ENCODE results near the gene TOX2.

Gene TOX2

GRCh38 chr20:44085616-44086434 lies 171.2 kb downstream of the TOX2 start:
- no peak for DNase-seq

DNA sequence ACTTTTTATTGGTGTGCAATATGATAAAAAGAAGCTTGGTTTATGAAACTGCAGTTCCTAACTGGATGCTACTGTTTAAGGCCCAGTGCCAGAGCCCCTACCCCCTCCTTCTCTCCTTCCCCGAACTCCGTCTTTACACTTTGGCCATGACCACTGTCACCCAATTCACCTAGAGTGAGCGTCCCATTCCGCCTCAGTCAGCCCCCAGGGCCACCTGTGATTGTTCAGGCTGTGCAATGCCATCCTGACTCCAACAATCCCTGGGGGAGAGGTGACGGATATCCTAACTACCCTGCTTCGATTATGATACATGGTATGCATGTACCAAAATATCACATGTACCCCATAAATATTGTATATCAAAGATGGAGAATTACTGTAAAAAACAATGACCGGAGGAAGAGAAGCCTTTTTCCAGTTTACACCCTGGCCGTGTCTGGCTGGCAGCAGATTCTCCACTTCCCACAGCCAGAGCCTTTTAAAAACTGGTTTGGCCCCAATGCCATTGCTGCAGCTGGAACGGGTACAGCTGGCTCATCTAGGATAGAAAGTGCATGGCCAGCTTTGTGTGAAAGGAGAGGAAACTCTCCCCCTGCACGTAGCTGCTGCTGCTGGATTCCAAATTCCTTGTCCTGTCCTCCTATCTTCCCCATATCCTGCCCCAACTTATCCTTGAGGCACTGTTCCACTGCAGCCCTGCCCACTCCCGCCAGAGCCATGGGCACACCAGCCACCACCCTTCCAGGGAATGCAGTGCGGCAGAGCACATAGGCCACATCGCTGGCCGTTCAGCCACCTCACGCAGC lies 172.6 kb downstream of the TOX2 start:
- DNase-seq = no peak

DNA sequence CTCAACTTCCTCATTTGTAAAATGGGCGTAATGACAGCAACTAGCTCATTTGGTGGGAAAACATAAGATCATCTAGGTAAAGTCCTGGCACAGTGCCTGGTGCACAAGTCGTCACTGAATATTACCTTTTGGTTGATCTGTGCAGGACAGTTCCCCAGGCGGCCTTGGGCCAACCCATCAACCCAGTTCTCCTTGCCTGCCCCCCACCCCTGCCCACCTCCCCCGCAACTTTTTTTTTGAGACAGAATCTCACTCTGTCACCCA lies 173.1 kb downstream of the TOX2 start:
- no peak for DNase-seq

DNA sequence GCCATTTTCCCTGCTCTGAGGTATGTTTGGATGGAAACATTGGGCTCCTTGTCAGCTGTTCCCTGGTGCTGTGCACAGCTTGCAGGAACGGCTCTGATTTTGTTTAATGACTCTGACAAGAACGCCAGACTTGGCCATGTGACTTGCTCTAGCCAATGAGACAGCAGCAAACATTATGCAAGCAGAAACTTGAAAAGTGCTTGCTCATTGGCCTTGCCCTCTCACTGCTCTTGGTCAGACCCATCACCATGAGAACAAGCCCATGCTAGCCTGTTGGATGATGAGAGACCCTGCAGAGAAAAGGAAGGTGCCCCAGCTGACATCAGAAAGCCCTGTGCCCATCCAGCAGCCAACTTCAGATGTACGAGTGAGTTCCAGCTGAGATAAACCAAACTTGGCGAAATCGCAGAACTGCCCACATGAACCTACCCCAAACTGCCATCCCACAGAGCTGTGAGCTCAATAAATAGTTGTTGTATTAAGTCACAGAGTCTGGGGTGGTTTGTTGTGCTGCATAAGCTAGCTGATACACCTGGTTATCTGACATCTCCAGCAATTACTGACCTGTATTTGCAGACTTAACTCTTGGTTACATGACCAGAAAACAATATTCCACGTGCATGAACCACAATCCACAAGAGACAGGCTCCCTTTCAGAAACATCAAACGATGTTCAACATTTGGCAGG lies 175.5 kb downstream of the TOX2 start:
- no peak for DNase-seq

GRCh38 chr20:44091026-44091425 lies 176.4 kb downstream of the TOX2 start:
- no peak for DNase-seq

DNA sequence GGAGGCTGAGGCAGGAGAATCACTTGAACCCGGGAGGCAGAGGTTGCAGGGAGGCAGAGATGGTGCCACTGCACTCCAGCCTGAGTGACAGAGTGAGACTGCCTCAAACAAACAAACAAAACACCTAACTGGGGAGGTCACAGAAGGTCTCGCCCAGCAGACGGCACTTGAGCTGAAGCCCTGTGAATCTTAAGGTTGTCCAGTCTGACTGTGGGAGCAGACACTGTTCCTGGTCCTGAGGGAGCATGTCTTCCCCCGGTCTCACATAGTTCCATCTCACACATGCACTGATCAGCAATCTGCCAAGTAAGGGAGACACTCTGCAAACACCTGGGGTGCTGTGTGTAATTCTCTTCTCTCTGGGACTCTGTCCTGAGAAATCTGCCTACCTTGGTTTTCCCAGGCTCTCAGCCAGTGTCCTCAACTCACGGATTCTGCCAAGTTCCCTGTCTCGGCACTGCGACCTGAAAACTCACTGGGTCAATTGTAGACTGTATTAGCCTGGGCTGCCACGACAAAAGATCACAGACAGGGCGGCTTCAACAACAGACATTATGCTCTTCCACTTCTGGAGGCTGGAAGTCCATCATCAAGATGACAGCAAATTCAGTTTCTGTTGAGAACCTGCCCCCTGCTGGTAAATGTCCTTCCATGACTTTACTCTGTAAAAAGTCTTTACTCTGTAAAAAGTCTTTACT lies 178.0 kb downstream of the TOX2 start:
- DNase-seq = no peak

DNA sequence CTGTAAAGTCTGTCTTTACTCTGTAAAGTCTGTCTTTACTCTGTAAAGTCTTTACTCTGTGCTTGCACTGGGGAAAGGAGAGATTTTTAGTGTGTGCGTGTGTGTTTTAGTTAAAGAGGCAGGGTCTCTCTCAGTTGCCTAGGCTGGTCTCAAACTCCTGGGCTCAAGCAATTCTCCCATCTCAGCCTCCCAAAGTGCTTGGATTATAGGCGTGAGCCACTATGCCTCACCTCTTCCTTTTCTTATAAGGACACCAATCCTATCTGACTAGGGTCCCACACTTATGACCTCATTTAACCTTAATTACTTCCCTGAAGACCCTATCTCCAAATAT lies 178.6 kb downstream of the TOX2 start:
- DNase-seq = no peak

DNA sequence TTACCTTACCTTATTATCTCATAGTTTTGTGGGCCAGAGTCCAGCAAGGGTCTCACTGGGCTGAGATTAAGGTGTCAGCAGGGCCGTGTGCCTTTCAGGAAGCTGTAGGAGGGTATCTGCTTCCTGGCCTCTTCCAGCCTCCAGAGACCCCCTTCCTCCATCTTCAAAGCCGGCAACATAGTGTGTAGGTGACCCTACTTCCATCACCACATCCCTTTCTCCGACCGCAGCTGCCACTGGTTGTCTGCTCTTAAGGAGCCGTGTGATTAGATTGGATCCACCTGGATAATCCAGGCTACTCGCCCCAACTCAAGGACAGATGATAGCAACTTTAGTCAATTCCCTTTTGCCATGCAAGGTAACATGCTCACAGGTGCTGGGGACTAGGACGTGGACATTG lies 181.2 kb downstream of the TOX2 start:
- DNase-seq = no peak

GRCh38 chr20:44097521-44098255 lies 183.0 kb downstream of the TOX2 start:
- no peak for DNase-seq

- DNase-seq = no peak
Observed at GRCh38 chr20:44098256-44098630, 183.6 kb downstream of the TOX2 start.

- no peak for DNase-seq
Observed at GRCh38 chr20:44098657-44099056, 184.0 kb downstream of the TOX2 start.

DNA sequence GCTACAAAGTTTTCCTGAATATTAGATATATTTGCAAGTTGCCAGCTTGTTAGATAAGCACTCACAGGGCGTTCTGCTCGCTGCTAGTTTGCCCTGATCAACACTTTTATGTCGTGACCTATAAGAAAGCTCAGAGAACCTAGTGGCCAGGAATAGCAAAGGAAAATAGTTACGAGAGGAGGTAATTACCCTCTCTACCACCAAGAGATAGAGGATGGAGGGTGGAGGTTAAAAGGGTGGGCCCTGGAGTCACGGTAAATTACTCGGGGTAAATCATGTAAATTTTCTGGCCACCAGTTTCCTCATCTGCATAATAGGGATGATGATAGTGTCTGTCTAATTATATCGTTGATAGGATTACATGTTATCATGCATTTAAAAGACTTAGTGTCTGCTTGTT lies 185.2 kb downstream of the TOX2 start:
- no peak for DNase-seq

GRCh38 chr20:44102582-44102981 lies 187.9 kb downstream of the TOX2 start:
- no peak for DNase-seq

GRCh38 chr20:44104798-44105517 lies 190.3 kb downstream of the TOX2 start:
- no peak for DNase-seq

DNA sequence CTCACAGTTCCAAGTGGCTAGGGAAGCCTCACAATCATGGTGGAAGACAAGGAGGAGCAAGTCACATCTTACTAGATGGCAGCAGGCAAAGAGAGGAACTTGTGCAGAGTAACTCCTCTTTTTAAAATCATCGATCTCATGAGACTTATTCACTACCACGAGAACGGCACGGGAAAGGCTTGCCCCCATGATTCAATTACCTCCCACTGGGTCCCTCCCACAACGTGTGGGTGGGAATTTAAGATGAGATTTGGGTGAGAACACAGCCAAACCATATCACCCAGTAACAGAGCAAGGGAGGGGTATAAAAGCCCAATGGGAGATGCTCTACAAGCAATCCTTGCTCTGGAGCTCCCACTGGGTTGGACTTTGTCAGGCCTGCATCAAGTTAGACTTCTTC lies 192.0 kb downstream of the TOX2 start:
- no peak for DNase-seq

DNA sequence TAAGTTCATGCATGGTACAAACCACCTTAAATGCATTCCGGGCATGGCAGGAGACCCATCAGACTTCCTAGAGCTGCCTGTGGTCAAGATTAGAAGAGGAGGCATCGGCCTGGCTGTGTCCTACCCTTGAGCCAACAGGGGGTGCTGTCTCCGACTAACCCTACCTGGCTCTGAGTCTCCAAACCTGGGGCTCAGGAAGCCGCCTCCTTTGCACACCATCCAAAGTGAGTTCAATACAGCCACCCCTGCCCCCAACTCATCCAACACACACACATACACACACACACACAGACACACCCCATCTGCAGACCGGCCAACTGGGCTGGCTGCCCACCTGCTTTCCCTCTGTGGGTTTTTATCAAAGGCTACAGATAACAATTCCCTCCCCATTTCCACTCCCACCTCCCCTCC lies 195.3 kb downstream of the TOX2 start:
- DNase-seq = no peak

DNA sequence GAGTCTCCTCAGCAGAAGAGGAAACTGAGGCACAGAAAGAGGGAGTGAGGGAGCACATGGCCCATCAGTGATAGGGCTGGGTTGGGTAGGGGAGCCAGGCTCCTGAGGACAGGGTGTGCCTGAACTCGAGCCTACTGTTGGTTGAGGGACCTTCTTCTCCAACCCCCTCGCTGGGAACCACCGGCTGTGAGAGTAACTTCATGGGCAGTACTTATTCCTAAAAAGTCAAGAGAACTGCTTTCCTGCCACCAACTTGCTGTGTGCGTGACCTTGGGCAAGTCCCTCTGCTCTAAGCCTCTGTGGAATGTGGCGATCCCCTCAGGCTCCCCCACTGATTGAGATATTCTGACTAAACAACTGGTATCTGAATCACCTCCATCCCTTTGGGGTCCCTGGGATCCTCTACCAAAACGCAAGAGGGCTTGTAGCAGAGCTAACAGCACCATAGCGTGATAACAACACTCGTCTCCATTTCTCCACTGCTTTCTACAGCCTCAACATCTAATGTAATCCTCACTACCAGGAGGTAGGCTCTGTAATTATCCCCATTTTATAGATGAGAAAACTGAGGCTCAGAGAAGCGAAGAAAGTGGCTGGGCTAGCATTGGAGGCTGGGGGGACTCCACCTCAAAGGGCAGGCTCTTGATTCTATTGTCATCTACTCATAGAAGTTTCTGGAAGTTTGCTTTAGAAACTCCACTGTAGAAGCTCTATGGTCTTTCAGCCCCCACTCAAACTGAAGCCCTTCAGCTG lies 196.3 kb downstream of the TOX2 start:
- DNase-seq = no peak

GRCh38 chr20:44111712-44112335 lies 197.2 kb downstream of the TOX2 start:
- DNase-seq = no peak

- no peak for DNase-seq
Observed at GRCh38 chr20:44112456-44112855, 197.8 kb downstream of the TOX2 start.

DNA sequence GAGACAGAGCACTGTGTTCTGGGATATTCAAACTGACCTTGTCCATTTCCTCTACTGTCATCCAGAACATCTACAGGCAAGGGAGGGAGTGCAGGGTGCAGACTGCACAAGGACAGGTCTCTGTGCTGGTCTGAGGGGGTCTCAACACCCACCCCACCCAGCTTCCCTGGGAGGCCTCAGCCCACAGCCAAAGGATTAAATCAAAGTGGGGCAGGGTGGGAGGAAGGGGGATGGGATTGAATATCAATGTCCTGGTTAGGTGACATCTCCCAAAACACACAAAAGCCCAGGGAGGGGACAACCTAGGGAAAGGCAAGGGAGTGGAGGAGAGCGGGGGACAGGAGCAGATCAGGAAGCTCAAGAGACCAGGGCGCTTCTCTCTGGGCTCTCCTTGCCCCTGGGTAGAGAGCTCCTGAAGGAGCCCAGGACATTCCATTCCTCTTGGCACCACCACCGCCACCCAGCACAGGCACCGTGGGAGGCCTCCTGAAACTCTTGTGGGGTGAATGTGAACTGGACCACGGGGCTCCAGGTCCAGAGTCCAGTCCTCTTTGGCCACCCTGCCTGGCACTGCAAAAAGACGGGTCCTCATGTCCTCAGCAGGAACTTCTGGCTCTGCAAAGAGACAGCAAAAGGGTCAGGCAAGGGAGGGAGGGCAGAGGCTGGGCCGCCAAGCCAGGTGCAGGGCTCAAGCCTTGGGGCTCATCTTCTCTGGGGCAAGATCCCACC lies 198.4 kb downstream of the TOX2 start:
- DNase-seq = no peak

All from activated CD4-positive, alpha-beta T cell treated with anti-CD3 and anti-CD28 coated beads, Interleukin-2, amount 50 U/mL, for 4 hours (primary cell).